GM12878 (cell line): ENCODE measurements around the gene PITPNM3. TPM values are rescaled to one million over a fixed set of nuclear protein-coding genes. Genes with fewer than 3 reads are reported as not detected.

Experiments
- ATAC-seq: fragments of 200-7000 bp; cut with Tn5 transposase; 3 replicates; pipeline ENCODE4 v1.9.1; 2020; ENCODE audit warnings: mild to moderate bottlenecking, moderate library complexity
- BruUV-seq: library from RNA; stranded (reverse); fragments of 400-500 nt; replicated peaks from 2 replicates; lab custom pipeline; 2021; lab: Mats Ljungman, UMichigan
- CTCF ChIA-PET: fragments of 300-600 bp; sonication (Branson Sonifier 250); formaldehyde crosslinking; extraction: SDS; loops from one replicate; lab custom pipeline; 2021; ENCODE audit warnings: inconsistent platforms; lab: Yijun Ruan, JAX
- POLR2A ChIA-PET: fragments of 350-600 bp; formaldehyde crosslinking; extraction: SDS; loops from one replicate; lab custom pipeline; 2021; ENCODE audit warnings: inconsistent platforms; lab: Charles Lee
- RAD21 ChIA-PET: fragments of 300-600 bp; sonication (Branson Sonifier 250); formaldehyde crosslinking; loops from one replicate; lab custom pipeline; 2023; ENCODE audit warnings: antibody characterized with exemption; ENCODE audit not compliant: unreplicated experiment; lab: Charles Lee
- SMC1A ChIA-PET: fragments of 300-600 bp; sonication (Branson Sonifier 250); formaldehyde crosslinking; loops from one replicate; lab custom pipeline; 2023; ENCODE audit not compliant: unreplicated experiment, uncharacterized antibody; lab: Charles Lee
- DNase-seq: peaks from one replicate; pipeline ENCODE4 v3.0.0-alpha.2; 2011; ENCODE audit warnings: low read depth, low spot score
- FAIRE-seq: peaks from 3 replicates; lab custom pipeline; 2011; peaks lifted over from hg19 to GRCh38; lab: Jason Lieb, UNC
- H2AFZ ChIP-seq: 2 replicates; pipeline ENCODE4 v1.6.0; 2011; ENCODE audit warnings: low read depth, low read length, control low read depth; ENCODE audit not compliant: control insufficient read depth
- H3K27ac ChIP-seq: 2 replicates; pipeline ENCODE4 v1.5.1; 2011; ENCODE audit warnings: control low read depth; ENCODE audit not compliant: control insufficient read depth, insufficient read depth
- H3K27me3 ChIP-seq, 2 experiments: replicated peaks in 1 of 2; 2 replicates each; pipeline versions ENCODE4 v1.6.0 to v1.6.1; 2011; ENCODE audit warnings: low read length in 1 of 2; ENCODE audit not compliant: control insufficient read depth in 2 of 2, insufficient read depth in 2 of 2
- H3K36me3 ChIP-seq, 2 experiments: 2 replicates each; pipeline ENCODE4 v1.5.1; 2011; ENCODE audit warnings: low read length in 1 of 2; ENCODE audit not compliant: control insufficient read depth in 2 of 2, insufficient read depth in 2 of 2
- H3K4me1 ChIP-seq: 2 replicates; pipeline ENCODE4 v1.6.1; 2011; ENCODE audit warnings: mild to moderate bottlenecking, low read length, moderate library complexity, mixed read lengths; ENCODE audit not compliant: control insufficient read depth, insufficient read depth
- H3K4me2 ChIP-seq: 2 replicates; pipeline ENCODE4 v1.6.0; 2011; ENCODE audit warnings: control low read depth; ENCODE audit not compliant: control insufficient read depth, insufficient read depth
- H3K4me3 ChIP-seq: fragments of 200-600 bp; sonication (generic); 2 replicates; pipeline ENCODE4 v1.5.1; 2016
- H3K79me2 ChIP-seq: 2 replicates; pipeline ENCODE4 v1.6.0; 2011; ENCODE audit warnings: low read length; ENCODE audit not compliant: control insufficient read depth, insufficient read depth
- H3K9ac ChIP-seq: 2 replicates; pipeline ENCODE4 v1.8.0; 2011; ENCODE audit warnings: low read length, control low read depth, mixed read lengths; ENCODE audit not compliant: control insufficient read depth, insufficient read depth
- H3K9me3 ChIP-seq: replicated peaks from 3 replicates; pipeline ENCODE4 v1.5.1; 2011; ENCODE audit warnings: mild to moderate bottlenecking, low read length; ENCODE audit not compliant: control insufficient read depth, insufficient read depth
- H4K20me1 ChIP-seq: 2 replicates; pipeline ENCODE4 v1.6.0; 2011; ENCODE audit not compliant: control insufficient read depth, insufficient read depth
- BMI1 ChIP-seq: fragments of 450-650 bp; IDR thresholded peaks from 2 replicates; pipeline ENCODE4 v1.6.1; 2016; ENCODE audit warnings: mild to moderate bottlenecking, moderate library complexity, borderline replicate concordance
- CEBPZ ChIP-seq: fragments of 150-350 bp; IDR thresholded peaks from 2 replicates; pipeline ENCODE4 v1.6.1; 2016; ENCODE audit warnings: low read depth, low read length
- FOXK2 ChIP-seq: fragments of 450-650 bp; IDR thresholded peaks from 2 replicates; pipeline ENCODE4 v1.6.1; 2017; ENCODE audit warnings: mild to moderate bottlenecking, moderate library complexity
- JUNB ChIP-seq: IDR thresholded peaks from 2 replicates; pipeline ENCODE4 v1.6.1; 2016; ENCODE audit warnings: antibody characterized with exemption, mild to moderate bottlenecking
- MEF2B ChIP-seq: fragments of 450-650 bp; IDR thresholded peaks from 2 replicates; pipeline ENCODE4 v1.6.1; 2018; ENCODE audit warnings: mild to moderate bottlenecking, moderate library complexity; ENCODE audit not compliant: partially characterized antibody, poor library complexity, severe bottlenecking
- NR2F1 ChIP-seq: fragments of 450-650 bp; conservative IDR thresholded peaks from 2 replicates; pipeline ENCODE4 v1.6.1; 2017; ENCODE audit warnings: mild to moderate bottlenecking
- WGBS: methylation state at CpG from one replicate; pipeline ENCODE4 v1.1.6; 2016; ENCODE audit warnings: low lambda C conversion rate; ENCODE audit not compliant: insufficient replicate concordance, insufficient coverage; ENCODE audit errors: missing lambda C conversion rate; 5-methylcytosine and 5-hydroxymethylcytosine counted together
- in situ Hi-C: fragments of 300-500 bp; cut with MboI; formaldehyde crosslinking; loops from 9 replicates; pipeline ENCODE4 v1.14.3; 2018; ENCODE audit warnings: mixed read lengths
- intact Hi-C: fragments of 100-400 bp; cut with micrococcal nuclease; formaldehyde crosslinking; loops from one replicate; pipeline ENCODE4 v1.14.2; 2022; ENCODE audit not compliant: unreplicated experiment
- polyA plus RNA-seq, 11 experiments: library from polyadenylated mRNA; depleted of rRNA in 4 of 11; unstranded in 6 of 11; stranded (reverse) in 5 of 11; fragments of >200 nt; fragmentation: Nextera tagmentation in 4 of 11; fragmentation: Illumina TruSeq in 1 of 11; extraction: Ambion mirVana in 4 of 11; extraction: Trizol in 1 of 11; gene quantifications; 1 replicate in 1 of 11; 2 replicates in 10 of 11; pipeline versions ENCODE4 v1.2.1 to v1.2.3, GENCODE V29; 2011 to 2016; ENCODE audit warnings: inconsistent platforms in 2 of 11, missing spikeins in 2 of 11, low read depth in 1 of 11
- total RNA-seq, 4 experiments: library from RNA; depleted of rRNA in 3 of 4; stranded (reverse); fragments of >200 nt in 3 of 4; fragmentation: Illumina TruSeq in 1 of 4; extraction: Trizol in 1 of 4; gene quantifications; 2 replicates each; pipeline versions ENCODE4 v1.2.1 to v1.2.3, GENCODE V29; 2013 to 2021
- TF ChIP-seq, protein P1 (sequence below): IDR thresholded peaks from 2 replicates; pipeline ENCODE4 v1.6.1; 2012; ENCODE audit warnings: low read depth, low read length, improper control_type of control experiment
- TF ChIP-seq, protein P2 (sequence below): fragments of 450-650 bp; formaldehyde crosslinking; IDR thresholded peaks from 2 replicates; pipeline ENCODE4 v1.4.0; 2020; ENCODE audit warnings: mild to moderate bottlenecking, moderate library complexity
- TF ChIP-seq, protein P3 (sequence below): IDR thresholded peaks from 2 replicates; pipeline ENCODE4 v1.6.1; 2012; ENCODE audit warnings: mild to moderate bottlenecking, low read depth, low read length

PITPNM3 gene
- total and polyA plus RNA-seq, 10 of the 15 experiments (the other 5 are each of a cell fraction or from before 2014, with no cell fraction given): 0.02 to 0.49 (median 0.19) TPM; not detected in 1

DNA sequence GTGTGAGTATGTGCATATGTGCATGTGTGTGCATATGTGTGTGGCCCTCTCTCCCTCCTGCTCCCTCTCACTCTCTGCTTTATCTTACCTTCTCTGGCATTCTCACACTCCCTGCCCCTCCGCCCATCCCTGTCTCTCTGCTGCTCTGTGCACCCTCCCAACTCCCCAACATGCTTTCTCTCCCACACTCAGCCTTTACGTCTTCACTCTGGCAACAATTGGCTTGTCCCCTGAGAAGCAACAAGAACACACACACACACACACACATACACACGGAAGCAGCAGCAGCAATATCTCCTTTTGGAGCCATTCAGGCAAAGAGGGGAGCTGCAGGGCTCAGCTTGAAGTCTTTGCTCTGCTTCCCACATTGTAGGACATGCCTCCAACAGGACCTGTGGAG, 27.8 kb downstream of the PITPNM3 start (continued):
- TF ChIP-seq CEBPZ: no peak
- no peak for TF ChIP-seq FOXK2
- TF ChIP-seq, protein P1, sequence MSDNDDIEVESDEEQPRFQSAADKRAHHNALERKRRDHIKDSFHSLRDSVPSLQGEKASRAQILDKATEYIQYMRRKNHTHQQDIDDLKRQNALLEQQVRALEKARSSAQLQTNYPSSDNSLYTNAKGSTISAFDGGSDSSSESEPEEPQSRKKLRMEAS: no peak
- no peak for TF ChIP-seq JUNB
- no peak for TF ChIP-seq MEF2B
- TF ChIP-seq NR2F1: no peak

DNA sequence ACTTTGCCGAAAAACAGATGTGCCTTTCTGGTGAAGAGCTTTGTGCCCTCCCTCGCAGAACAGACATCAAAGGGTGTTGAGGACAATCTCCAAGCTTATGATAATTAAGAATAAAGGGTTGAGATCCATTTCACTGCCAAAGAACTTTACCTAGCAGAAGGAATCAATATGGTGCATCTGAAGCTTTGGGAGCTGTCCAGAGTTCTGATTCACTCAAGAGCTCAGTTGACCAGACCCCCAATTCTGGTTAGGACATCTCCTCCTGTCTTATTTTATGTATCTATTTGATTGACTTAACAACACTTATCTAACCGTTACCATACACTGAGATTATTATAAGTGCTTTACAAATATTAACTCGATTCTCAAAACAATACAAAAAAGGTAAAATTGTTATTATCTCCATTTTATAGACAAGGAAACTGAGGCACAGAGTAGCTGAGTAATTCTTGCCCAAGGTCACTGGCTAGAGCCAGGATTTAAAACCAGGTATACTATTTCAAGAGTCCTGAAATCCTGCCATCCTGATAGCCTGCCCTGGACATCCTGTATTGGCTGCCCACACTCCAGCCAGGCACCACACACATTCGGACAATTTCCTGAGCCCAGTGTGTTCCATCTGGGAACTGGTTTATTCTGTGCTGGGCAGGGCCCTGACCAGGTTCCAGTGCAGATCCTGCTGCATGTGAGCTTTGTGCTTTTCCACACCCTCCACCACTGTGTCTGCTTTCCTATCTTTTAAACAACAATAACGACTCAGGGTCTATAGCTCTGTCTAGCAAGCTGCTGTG, 29.8 kb downstream of the PITPNM3 start:
- BruUV-seq: no TSS peak
- Histone ChIP-seq H3K27me3 (no peaks in the 10 kb centered on the region; a peak in 1 of 4 replicates), H3K4me3 (no peak overlapping the region), H4K20me1 (no peaks in the 10 kb centered on the region), H3K27ac (no peak overlapping the region), H3K79me2 (no peaks in the 10 kb centered on the region), H3K4me2 (no peak overlapping the region), H3K4me1 (no peaks in the 10 kb centered on the region), H3K9ac (no peak overlapping the region), H3K9me3 (no peaks in the 10 kb centered on the region), H2AFZ (no peak overlapping the region), H3K36me3 (no peaks in the 10 kb centered on the region)
- ChIA-PET POLR2A (no interaction called here), SMC1A (no interaction called here), RAD21 (no interaction called here), CTCF (no interaction called here)
- intact Hi-C loops (no loop called here), in situ Hi-C loops (no loop called here)
- WGBS: 43% methylated on average over 6 of the region's 6 CpGs
- ATAC-seq: no peak
- FAIRE-seq: no peak
- DNase-seq: no peak
- TF ChIP-seq, protein P2, sequence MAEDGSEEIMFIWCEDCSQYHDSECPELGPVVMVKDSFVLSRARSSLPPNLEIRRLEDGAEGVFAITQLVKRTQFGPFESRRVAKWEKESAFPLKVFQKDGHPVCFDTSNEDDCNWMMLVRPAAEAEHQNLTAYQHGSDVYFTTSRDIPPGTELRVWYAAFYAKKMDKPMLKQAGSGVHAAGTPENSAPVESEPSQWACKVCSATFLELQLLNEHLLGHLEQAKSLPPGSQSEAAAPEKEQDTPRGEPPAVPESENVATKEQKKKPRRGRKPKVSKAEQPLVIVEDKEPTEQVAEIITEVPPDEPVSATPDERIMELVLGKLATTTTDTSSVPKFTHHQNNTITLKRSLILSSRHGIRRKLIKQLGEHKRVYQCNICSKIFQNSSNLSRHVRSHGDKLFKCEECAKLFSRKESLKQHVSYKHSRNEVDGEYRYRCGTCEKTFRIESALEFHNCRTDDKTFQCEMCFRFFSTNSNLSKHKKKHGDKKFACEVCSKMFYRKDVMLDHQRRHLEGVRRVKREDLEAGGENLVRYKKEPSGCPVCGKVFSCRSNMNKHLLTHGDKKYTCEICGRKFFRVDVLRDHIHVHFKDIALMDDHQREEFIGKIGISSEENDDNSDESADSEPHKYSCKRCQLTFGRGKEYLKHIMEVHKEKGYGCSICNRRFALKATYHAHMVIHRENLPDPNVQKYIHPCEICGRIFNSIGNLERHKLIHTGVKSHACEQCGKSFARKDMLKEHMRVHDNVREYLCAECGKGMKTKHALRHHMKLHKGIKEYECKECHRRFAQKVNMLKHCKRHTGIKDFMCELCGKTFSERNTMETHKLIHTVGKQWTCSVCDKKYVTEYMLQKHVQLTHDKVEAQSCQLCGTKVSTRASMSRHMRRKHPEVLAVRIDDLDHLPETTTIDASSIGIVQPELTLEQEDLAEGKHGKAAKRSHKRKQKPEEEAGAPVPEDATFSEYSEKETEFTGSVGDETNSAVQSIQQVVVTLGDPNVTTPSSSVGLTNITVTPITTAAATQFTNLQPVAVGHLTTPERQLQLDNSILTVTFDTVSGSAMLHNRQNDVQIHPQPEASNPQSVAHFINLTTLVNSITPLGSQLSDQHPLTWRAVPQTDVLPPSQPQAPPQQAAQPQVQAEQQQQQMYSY (CRISPR knock-in tag): no peak
- no peak for TF ChIP-seq BMI1
- TF ChIP-seq, protein P3, sequence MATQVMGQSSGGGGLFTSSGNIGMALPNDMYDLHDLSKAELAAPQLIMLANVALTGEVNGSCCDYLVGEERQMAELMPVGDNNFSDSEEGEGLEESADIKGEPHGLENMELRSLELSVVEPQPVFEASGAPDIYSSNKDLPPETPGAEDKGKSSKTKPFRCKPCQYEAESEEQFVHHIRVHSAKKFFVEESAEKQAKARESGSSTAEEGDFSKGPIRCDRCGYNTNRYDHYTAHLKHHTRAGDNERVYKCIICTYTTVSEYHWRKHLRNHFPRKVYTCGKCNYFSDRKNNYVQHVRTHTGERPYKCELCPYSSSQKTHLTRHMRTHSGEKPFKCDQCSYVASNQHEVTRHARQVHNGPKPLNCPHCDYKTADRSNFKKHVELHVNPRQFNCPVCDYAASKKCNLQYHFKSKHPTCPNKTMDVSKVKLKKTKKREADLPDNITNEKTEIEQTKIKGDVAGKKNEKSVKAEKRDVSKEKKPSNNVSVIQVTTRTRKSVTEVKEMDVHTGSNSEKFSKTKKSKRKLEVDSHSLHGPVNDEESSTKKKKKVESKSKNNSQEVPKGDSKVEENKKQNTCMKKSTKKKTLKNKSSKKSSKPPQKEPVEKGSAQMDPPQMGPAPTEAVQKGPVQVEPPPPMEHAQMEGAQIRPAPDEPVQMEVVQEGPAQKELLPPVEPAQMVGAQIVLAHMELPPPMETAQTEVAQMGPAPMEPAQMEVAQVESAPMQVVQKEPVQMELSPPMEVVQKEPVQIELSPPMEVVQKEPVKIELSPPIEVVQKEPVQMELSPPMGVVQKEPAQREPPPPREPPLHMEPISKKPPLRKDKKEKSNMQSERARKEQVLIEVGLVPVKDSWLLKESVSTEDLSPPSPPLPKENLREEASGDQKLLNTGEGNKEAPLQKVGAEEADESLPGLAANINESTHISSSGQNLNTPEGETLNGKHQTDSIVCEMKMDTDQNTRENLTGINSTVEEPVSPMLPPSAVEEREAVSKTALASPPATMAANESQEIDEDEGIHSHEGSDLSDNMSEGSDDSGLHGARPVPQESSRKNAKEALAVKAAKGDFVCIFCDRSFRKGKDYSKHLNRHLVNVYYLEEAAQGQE: peak; percentile 83
